ENCODE measurements around the gene APEH. TPM values are rescaled to one million over a fixed set of nuclear protein-coding genes. Genes with fewer than 3 reads are reported as not detected.

Gene APEH
- total RNA-seq, 6 experiments from 2014 or later: 60.9 to 114 (median 90.5) TPM

DNA sequence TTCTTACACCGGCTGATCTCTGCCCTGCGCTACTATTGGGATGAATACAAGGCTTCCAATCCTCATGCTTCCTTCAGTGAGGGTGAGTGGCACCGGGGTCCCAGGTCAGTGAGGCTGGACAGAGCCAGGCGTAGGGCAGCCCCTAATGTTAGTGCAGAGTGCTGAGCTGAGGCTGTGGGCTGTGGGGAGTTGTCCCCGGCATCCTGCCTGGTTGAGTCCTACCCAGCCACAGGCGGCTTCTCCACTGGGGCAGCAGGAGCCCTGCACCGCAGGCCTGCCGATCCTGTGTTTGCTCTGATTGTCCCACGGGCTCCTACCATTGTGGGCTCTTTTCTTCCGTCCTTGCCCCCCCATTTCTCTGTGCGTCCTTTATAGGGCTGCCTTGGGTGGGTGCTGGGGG lies 28.5 kb downstream of the APEH start:
- DNase-seq: no peak
- 84% methylated on average over 5 of the region's 11 CpGs for WGBS (ENCODE audit: insufficient coverage, low coverage, low lambda C conversion rate, missing lambda C conversion rate)
- H3K36me3 ChIP-seq: peaks cover 0 to 75% (median 27%) of the 10 kb centered on the region in 4 donors

DNA sequence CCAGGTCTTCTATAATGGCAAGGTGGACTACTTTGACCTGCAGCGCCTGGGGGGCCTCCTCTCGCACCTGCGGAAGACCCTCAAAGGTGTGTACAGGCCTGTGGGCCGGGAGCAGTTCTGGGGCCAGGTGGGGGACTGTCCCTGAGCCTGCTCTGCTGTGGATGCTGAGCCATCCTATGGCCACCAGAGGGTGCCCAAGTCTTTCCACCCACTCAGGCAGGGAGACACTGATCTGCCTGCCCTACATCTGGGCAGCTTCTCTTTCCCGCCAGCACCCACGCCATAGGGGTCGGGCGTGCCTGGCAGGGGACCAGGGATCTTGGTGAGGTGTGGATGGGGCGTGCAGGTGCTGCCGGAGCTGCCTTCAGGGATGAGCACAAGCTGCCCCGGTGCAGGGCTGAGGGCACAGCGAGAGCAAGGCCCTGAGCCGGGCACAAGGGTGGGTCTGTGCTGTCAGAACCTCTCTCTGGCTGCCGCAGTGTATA lies 29.3 kb downstream of the APEH start:
- TF ChIP-seq, protein P1, sequence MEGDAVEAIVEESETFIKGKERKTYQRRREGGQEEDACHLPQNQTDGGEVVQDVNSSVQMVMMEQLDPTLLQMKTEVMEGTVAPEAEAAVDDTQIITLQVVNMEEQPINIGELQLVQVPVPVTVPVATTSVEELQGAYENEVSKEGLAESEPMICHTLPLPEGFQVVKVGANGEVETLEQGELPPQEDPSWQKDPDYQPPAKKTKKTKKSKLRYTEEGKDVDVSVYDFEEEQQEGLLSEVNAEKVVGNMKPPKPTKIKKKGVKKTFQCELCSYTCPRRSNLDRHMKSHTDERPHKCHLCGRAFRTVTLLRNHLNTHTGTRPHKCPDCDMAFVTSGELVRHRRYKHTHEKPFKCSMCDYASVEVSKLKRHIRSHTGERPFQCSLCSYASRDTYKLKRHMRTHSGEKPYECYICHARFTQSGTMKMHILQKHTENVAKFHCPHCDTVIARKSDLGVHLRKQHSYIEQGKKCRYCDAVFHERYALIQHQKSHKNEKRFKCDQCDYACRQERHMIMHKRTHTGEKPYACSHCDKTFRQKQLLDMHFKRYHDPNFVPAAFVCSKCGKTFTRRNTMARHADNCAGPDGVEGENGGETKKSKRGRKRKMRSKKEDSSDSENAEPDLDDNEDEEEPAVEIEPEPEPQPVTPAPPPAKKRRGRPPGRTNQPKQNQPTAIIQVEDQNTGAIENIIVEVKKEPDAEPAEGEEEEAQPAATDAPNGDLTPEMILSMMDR (IDR thresholded peaks at IDR 0.05): peak; percentile 69 to 91 (median 82)
- no peak for TF ChIP-seq POLR2A (IDR thresholded peaks at IDR 0.05)
- intact Hi-C loops (cut with DNase I): loop anchor here in 1 of 2 donors (10.0 kb wide), 1 partner anchor 141 kb away; no protein-coding TSS in a partner anchor
- ATAC-seq (peak; percentile 78 to 86 (median 84)), DNase-seq (peak in 1 of 3 donors; percentile 52)
- H3K4me3 ChIP-seq: no peak overlapping the region
- WGBS (ENCODE audit: insufficient coverage, low coverage, low lambda C conversion rate, missing lambda C conversion rate): 33% methylated on average over 3 of the region's 14 CpGs
- H3K27ac ChIP-seq: no peak overlapping the region
- H3K9me3 ChIP-seq: no peaks in the 10 kb centered on the region
- H3K27me3 ChIP-seq: no peaks in the 10 kb centered on the region
- H3K36me3 ChIP-seq: peaks cover 0 to 70% (median 25%) of the 10 kb centered on the region in 4 donors
- no peaks in the 10 kb centered on the region for H3K4me1 ChIP-seq

More for the DNA sequence above, 28.5 kb downstream of the APEH start:
- H3K9me3 ChIP-seq: no peaks in the 10 kb centered on the region
- no peak overlapping the region for H3K4me3 ChIP-seq
- H3K4me1 ChIP-seq: no peaks in the 10 kb centered on the region
- no peak for TF ChIP-seq POLR2A (IDR thresholded peaks at IDR 0.05)
- TF ChIP-seq, protein P1 (IDR thresholded peaks at IDR 0.05): no peak
- no peak overlapping the region for H3K27ac ChIP-seq
- intact Hi-C loops (cut with DNase I): loop anchor here in 1 of 2 donors (10.0 kb wide), 1 partner anchor 142 kb away; no protein-coding TSS in a partner anchor
- ATAC-seq: no peak
- H3K27me3 ChIP-seq: no peaks in the 10 kb centered on the region

DNA sequence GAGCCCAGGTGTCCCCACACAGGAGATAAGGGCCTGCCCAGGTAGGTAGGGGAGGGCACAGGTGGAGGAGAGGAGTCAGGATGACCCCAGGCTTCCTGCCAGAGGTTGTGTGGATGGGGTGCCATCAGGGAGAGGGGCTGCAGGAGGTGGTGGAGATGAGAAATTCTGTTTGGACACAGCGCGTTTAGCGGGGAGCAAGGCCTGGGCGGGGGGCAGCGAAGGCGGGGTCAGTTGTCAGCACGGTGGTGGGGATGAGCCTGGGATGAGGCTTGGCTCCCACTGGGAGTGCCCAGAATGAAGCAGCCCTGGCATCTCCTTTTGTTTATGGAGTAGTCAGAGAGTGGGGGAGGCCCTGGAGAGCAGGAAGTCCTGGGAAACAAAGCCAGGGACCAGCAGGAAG lies 29.8 kb downstream of the APEH start:
- intact Hi-C loops (cut with DNase I): loop anchor here in 1 of 2 donors (10.0 kb wide), 1 partner anchor 141 kb away; no protein-coding TSS in a partner anchor
- Histone ChIP-seq H3K4me1 (no peaks in the 10 kb centered on the region), H3K9me3 (no peaks in the 10 kb centered on the region), H3K36me3 (peaks cover 0 to 68% (median 23%) of the 10 kb centered on the region in 4 donors), H3K4me3 (no peak overlapping the region), H3K27ac (no peak overlapping the region), H3K27me3 (no peaks in the 10 kb centered on the region)
- TF ChIP-seq, protein P1 (IDR thresholded peaks at IDR 0.05): no peak
- no peak for TF ChIP-seq POLR2A (IDR thresholded peaks at IDR 0.05)
- no peak for ATAC-seq
- 93% methylated on average over 5 of the region's 7 CpGs for WGBS (ENCODE audit: insufficient coverage, low coverage, low lambda C conversion rate, missing lambda C conversion rate)
- DNase-seq: no peak

DNA sequence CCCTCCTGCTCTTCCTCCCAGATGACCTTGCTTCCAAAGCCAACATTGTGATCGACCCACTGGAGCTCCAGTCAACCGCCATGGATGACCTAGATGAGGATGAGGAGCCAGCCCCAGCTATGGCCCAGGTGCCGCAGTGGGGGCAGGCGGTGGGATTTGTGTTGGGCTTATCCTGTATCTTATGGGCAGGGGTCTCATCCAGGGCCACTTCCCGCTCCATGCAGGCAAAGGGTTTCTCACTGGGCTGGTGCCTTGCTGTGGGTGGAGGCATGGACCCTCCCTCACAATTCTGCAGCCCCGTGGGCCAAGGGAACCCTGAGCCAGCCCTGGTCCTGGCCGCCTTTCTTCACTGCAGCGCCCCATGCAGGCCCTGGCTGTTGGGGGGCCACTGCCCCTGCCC lies 30.5 kb downstream of the APEH start:
- Histone ChIP-seq H3K27ac (no peak overlapping the region), H3K4me3 (no peak overlapping the region), H3K36me3 (peaks cover 0 to 61% (median 23%) of the 10 kb centered on the region in 4 donors), H3K9me3 (no peaks in the 10 kb centered on the region), H3K4me1 (no peaks in the 10 kb centered on the region), H3K27me3 (no peaks in the 10 kb centered on the region)
- no CpG with 5 or more reads among the region's 8 CpGs for WGBS (ENCODE audit: insufficient coverage, low coverage, low lambda C conversion rate, missing lambda C conversion rate)
- DNase-seq: peak in 1 of 3 donors; percentile 20
- TF ChIP-seq, protein P1 (IDR thresholded peaks at IDR 0.05): no peak
- no peak for TF ChIP-seq POLR2A (IDR thresholded peaks at IDR 0.05)
- ATAC-seq: no peak
- intact Hi-C loops (cut with DNase I): loop anchor here in 1 of 2 donors (10.0 kb wide), 1 partner anchor 140 kb away; no protein-coding TSS in a partner anchor
